OCI-LY3 (cell line): ENCODE data around the gene SOX5.
"Not testable (repeated sequence)": the region's sequence is repeated elsewhere in the genome, so short reads cannot be mapped to it uniquely, and the experiment has no call there.

Experiments
- H2AFZ ChIP-seq: fragments of 200-600, 300-600 bp; shearing (Covaris generic); 2 replicates; pipeline ENCODE4 v1.6.0; 2014; ENCODE audit warnings: antibody characterized with exemption, low read depth, low read length
- H3K27ac ChIP-seq: fragments of 200-600, 300-600 bp; sonication (generic); 2 replicates; pipeline ENCODE4 v1.5.1; 2014; ENCODE audit warnings: mild to moderate bottlenecking, low read length, moderate library complexity, mixed read lengths
- H3K27me3 ChIP-seq: fragments of 200-600, 300-600 bp; sonication (generic); 2 replicates; pipeline ENCODE4 v1.6.1; 2014; ENCODE audit warnings: low read depth, low read length, mixed read lengths
- H3K36me3 ChIP-seq: fragments of 200-600, 300-600 bp; sonication (generic); replicated peaks from 2 replicates; pipeline ENCODE3; 2014; ENCODE audit warnings: low read depth, low read length, mixed read lengths
- H3K4me1 ChIP-seq: fragments of 300-600, 200-600 bp; sonication (generic); 2 replicates; pipeline ENCODE4 v1.6.1; 2014; ENCODE audit warnings: low read length, mixed read lengths
- H3K4me2 ChIP-seq: fragments of 200-600, 300-600 bp; sonication (generic); 2 replicates; pipeline ENCODE4 v1.6.1; 2014; ENCODE audit warnings: low read length, mixed read lengths
- H3K4me3 ChIP-seq: fragments of 300-600, 200-600 bp; sonication (generic); 2 replicates; pipeline ENCODE4 v1.5.1; 2014; ENCODE audit warnings: antibody characterized with exemption, mild to moderate bottlenecking, low read length, moderate library complexity
- H3K79me2 ChIP-seq: fragments of 300-600, 200-600 bp; shearing (Covaris generic); 2 replicates; pipeline ENCODE4 v1.6.1; 2014; ENCODE audit warnings: mild to moderate bottlenecking, low read length, mixed read lengths
- H3K9ac ChIP-seq: fragments of 300-600, 200-600 bp; shearing (Covaris generic); 2 replicates; pipeline ENCODE4 v1.6.0; 2014; ENCODE audit warnings: mild to moderate bottlenecking, low read length, moderate library complexity
- H3K9me3 ChIP-seq: fragments of 200-600, 300-600 bp; shearing (Covaris generic); 2 replicates; pipeline ENCODE4 v1.6.1; 2014; ENCODE audit warnings: low read length, mixed read lengths; ENCODE audit not compliant: insufficient read depth
- H4K20me1 ChIP-seq: fragments of 200-600, 300-600 bp; sonication (generic); 2 replicates; pipeline ENCODE4 v1.6.1; 2016; ENCODE audit warnings: low read length, mixed read lengths; ENCODE audit not compliant: insufficient read depth
- CTCF ChIP-seq: fragments of 200-600, 300-600 bp; sonication (generic); IDR thresholded peaks from 2 replicates; pipeline ENCODE4 v1.5.1; 2014; ENCODE audit warnings: antibody characterized with exemption, low read length, low read depth
- EZH2phosphoT487 ChIP-seq: fragments of 200-600 bp; shearing (Covaris generic); IDR thresholded peaks from 2 replicates; pipeline ENCODE4 v1.6.1; 2018; ENCODE audit warnings: antibody characterized with exemption, mixed run types, low read depth

Gene SOX5

GRCh38 chr12:23493672-23494071 is 455.8 kb downstream of the SOX5 start:
- H3K36me3 ChIP-seq, result no peaks in the 10 kb centered on the region
- H3K9me3 ChIP-seq, result peaks cover 10% of the 10 kb centered on the region; the same call in 1 of the 2 replicates
- no peaks in the 10 kb centered on the region for H3K27me3 ChIP-seq
- no peak overlapping the region for H3K27ac ChIP-seq
- TF ChIP-seq EZH2phosphoT487 (no peak), CTCF (no peak)
- no peaks in the 10 kb centered on the region for H3K79me2 ChIP-seq
- no peak overlapping the region for H3K9ac ChIP-seq
- H4K20me1 ChIP-seq, result no peaks in the 10 kb centered on the region
- H3K4me2 ChIP-seq, result no peak overlapping the region
- no peak overlapping the region for H2AFZ ChIP-seq
- no peaks in the 10 kb centered on the region for H3K4me1 ChIP-seq
- no peak overlapping the region for H3K4me3 ChIP-seq

- not testable (repeated sequence) for H3K79me2 ChIP-seq, H3K4me1 ChIP-seq, H3K4me3 ChIP-seq, H3K27me3 ChIP-seq, H3K36me3 ChIP-seq, H2AFZ ChIP-seq, H3K27ac ChIP-seq, H3K4me2 ChIP-seq, H3K9ac ChIP-seq, H4K20me1 ChIP-seq, H3K9me3 ChIP-seq
Observed at GRCh38 chr12:23491029-23491428, 458.4 kb downstream of the SOX5 start.

GRCh38 chr12:23488130-23488529 is 461.3 kb downstream of the SOX5 start:
- Histone ChIP-seq H2AFZ (no peak overlapping the region), H3K4me1 (no peaks in the 10 kb centered on the region), H3K27me3 (no peaks in the 10 kb centered on the region), H3K4me3 (no peak overlapping the region), H3K36me3 (no peaks in the 10 kb centered on the region), H3K9ac (no peak overlapping the region), H4K20me1 (no peaks in the 10 kb centered on the region), H3K9me3 (peaks cover 3% of the 10 kb centered on the region; the same call in 1 of the 2 replicates), H3K27ac (no peak overlapping the region), H3K4me2 (no peak overlapping the region), H3K79me2 (no peaks in the 10 kb centered on the region)
- TF ChIP-seq CTCF (no peak), EZH2phosphoT487 (no peak)

GRCh38 chr12:23484238-23484637 is 465.2 kb downstream of the SOX5 start:
- Histone ChIP-seq H3K4me3 (no peak overlapping the region), H3K27me3 (no peaks in the 10 kb centered on the region), H3K9me3 (no peaks in the 10 kb centered on the region), H3K9ac (no peak overlapping the region), H3K4me2 (no peak overlapping the region), H3K27ac (no peak overlapping the region), H3K4me1 (no peaks in the 10 kb centered on the region), H3K36me3 (no peaks in the 10 kb centered on the region), H3K79me2 (no peaks in the 10 kb centered on the region), H4K20me1 (no peaks in the 10 kb centered on the region), H2AFZ (no peak overlapping the region)
- TF ChIP-seq CTCF (no peak), EZH2phosphoT487 (no peak)

GRCh38 chr12:23482571-23482970 is 466.9 kb downstream of the SOX5 start:
- no peaks in the 10 kb centered on the region for H3K36me3 ChIP-seq

More at GRCh38 chr12:23482571-23482970, 466.9 kb downstream of the SOX5 start:
- Histone ChIP-seq H3K4me2 (no peak overlapping the region), H3K4me1 (no peaks in the 10 kb centered on the region), H3K9me3 (no peaks in the 10 kb centered on the region), H4K20me1 (no peaks in the 10 kb centered on the region), H3K9ac (no peak overlapping the region), H3K27ac (no peak overlapping the region), H2AFZ (no peak overlapping the region), H3K27me3 (no peaks in the 10 kb centered on the region), H3K4me3 (no peak overlapping the region), H3K79me2 (no peaks in the 10 kb centered on the region)
- TF ChIP-seq EZH2phosphoT487 (no peak), CTCF (no peak)
